Stimulated activated effector memory CD8-positive, alpha-beta T cell treated with anti-CD3 and anti-CD28 coated beads, Interleukin-12 subunit alpha, Interleukin-12 subunit beta, amount 100 ng/mL, for 72 hours (primary cell): ENCODE results near the gene RCC1.
A peak's percentile ranks its signal among the peaks of the same experiment; 100 is the strongest.
"Not testable (repeated sequence)": the region's sequence is repeated elsewhere in the genome, so short reads cannot be mapped to it uniquely, and the experiment has no call there.

Experiments used
- ATAC-seq: fragments of 150-1000 bp; cut with Tn5 transposase; 2 replicates; pipeline ENCODE4 v1.10.0; 2021
- DNase-seq, 2 donors: peaks; one replicate each; pipeline ENCODE4 v3.0.0; 2021 to 2022; ENCODE audit warnings: low spot score in 2 of 2
- H3K27ac Mint-ChIP-seq: one replicate; pipeline ENCODE4 v1.8.0; 2022; ENCODE audit warnings: mild to moderate bottlenecking, mixed read lengths
- H3K36me3 Mint-ChIP-seq: one replicate; pipeline ENCODE4 v1.8.0; 2022; ENCODE audit warnings: mild to moderate bottlenecking, mixed read lengths
- H3K4me1 Mint-ChIP-seq: one replicate; pipeline ENCODE4 v1.8.0; 2022; ENCODE audit warnings: mixed read lengths
- H3K4me3 Mint-ChIP-seq: one replicate; pipeline ENCODE4 v1.8.0; 2022; ENCODE audit warnings: mild to moderate bottlenecking, mixed read lengths
- H3K9me3 Mint-ChIP-seq: one replicate; pipeline ENCODE4 v1.8.0; 2022; ENCODE audit warnings: mixed read lengths

Gene RCC1, protein sequence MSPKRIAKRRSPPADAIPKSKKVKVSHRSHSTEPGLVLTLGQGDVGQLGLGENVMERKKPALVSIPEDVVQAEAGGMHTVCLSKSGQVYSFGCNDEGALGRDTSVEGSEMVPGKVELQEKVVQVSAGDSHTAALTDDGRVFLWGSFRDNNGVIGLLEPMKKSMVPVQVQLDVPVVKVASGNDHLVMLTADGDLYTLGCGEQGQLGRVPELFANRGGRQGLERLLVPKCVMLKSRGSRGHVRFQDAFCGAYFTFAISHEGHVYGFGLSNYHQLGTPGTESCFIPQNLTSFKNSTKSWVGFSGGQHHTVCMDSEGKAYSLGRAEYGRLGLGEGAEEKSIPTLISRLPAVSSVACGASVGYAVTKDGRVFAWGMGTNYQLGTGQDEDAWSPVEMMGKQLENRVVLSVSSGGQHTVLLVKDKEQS

DNA sequence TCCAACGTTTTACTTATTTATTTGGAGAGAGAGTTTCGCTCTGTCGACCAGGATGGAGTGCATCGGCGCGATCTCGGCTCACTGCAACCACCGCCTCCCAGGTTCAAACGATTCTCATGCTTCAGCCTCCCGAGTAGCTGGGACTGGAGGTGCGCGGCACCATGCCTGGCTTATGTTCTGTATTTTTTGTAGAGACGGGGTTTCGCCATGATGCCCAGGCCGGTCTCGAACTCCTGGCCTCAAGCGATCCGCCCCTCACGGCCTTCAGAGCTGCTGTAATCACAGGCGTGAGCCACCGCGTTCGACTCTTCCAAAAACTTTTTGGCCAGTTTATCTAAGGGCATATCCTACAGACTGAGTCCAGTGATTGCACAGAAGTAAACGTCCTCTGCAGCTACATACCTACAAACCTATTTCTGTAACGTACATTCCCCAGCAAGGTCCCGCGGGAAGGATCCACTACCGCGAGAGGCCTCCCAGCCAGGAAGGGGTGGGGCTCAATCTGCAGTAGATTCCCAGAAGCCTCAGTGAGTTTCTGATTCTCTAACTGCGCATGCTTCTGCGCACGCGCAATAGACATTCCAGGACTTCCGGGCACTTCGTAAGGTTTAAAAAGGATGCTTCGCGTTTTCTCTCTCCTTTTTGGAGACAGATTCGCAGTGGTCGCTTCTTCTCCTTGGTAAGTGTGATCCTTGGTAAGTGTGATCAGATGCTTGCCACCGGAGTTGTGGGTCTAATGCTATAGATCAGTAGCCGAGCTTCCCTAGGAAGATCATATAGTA lies at the start of gene RCC1:
TSS of gene RCC1 (plus strand) at position 638 of the 782 bp plus-strand sequence. CDS start 23,824 bp downstream, outside the sequence.
- H3K4me3 Mint-ChIP-seq, result peak within 1 kb of the TSS; percentile 96
- H3K27ac Mint-ChIP-seq, result peak within 1 kb of the TSS; percentile 99
- peaks cover 33% of the 10 kb centered on the region for H3K4me1 Mint-ChIP-seq
- no peaks in the 10 kb centered on the region for H3K9me3 Mint-ChIP-seq
- ATAC-seq (peak; percentile 90), DNase-seq (peak; percentile 91 to 98)
- H3K36me3 Mint-ChIP-seq, result peaks cover 58% of the 10 kb centered on the region

DNA sequence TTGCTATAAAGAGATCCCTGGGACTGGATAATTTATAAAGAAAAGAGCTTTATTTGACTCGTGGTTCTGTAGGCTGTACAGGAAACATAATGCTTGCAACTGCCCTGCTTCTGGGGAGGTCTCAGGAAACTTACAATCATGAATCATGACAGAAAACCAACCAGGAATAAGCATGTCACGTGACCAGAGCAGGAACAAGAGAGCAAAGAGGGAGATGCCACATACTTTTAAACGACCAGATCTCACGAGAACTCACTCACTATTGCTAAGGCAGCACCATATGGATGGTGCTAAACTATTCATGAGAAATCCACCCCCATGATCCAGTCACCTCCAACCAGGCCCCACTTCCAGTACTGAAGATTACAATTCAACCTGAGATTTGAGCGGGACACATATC lies 49.8 kb upstream of the RCC1 start:
- H3K36me3 Mint-ChIP-seq, result peaks cover 33% of the 10 kb centered on the region
- H3K9me3 Mint-ChIP-seq, result no peaks in the 10 kb centered on the region
- no peak for DNase-seq
- peak; percentile 48 for ATAC-seq
- H3K27ac Mint-ChIP-seq, result no peak overlapping the region
- H3K4me3 Mint-ChIP-seq, result no peak overlapping the region
- peaks cover 14% of the 10 kb centered on the region for H3K4me1 Mint-ChIP-seq

DNA sequence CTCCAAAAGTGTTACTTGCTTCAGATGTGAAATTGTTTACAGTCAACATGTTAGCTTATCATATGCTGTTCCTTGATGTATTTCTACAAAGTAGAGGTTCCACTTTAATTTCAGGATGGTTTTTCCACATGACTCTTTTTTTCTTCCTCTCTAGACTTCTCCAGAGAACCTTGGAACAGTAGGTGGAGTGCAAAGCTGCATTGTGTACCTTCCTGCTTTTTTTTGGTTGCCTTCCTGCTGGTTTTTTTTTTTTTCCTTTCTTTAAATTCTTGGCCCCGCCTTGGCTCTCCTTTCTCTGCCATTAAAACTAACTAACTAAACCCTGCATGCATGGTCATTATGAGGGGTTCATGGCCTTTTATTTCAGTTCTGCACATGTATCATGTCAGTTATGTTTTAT lies 48.2 kb upstream of the RCC1 start:
- Mint-ChIP-seq H3K9me3 (no peaks in the 10 kb centered on the region), H3K36me3 (peaks cover 33% of the 10 kb centered on the region), H3K27ac (no peak overlapping the region), H3K4me3 (no peak overlapping the region), H3K4me1 (peaks cover 12% of the 10 kb centered on the region)
- DNase-seq (no peak), ATAC-seq (no peak)

DNA sequence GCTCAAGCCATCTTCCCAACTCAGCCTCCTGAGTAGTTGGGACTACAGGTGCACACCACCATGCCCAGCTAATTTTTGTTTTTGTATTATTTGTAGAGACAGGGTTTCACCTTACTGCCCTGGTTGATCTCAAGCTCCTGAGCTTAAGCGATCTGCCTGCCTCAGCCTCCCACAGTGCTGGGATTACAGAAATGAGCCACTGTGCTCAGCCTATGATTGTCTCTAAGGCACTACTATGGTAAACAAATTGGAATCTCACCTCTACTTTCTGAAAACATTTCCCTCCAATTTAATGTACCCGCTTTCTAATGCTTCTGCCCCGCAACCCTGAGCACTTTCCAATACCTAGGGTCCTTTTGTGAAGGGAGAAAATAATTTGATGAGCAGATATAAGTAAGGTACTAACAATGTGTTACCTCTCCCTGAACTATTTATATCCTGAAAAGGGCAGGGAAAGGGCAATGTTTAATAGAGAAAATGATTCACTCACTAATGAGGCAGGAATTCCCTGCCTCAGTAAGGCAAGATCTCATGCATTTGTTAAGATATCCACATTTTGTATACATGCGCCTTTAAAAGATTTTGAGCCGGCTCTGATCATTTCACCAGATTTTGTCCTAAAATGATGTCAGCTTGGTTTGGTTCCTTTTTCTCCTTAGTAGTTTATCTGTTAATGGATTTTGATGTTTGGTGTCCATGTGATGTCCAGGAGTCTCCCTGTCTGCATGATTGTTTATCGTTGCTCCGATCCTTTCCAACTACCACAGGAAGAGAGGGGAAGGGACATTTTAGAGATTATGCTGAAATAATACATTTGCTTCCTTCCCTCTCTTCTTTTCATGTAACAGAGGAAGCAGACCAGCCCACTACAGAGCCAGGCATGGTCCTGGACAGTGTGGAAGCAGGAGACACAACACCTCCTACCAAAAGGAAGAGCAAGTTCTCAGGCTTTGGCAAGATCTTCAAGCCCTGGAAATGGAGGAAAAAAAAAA lies 47.3 kb upstream of the RCC1 start:
- Mint-ChIP-seq H3K36me3 (peaks cover 26% of the 10 kb centered on the region), H3K27ac (no peak overlapping the region), H3K9me3 (no peaks in the 10 kb centered on the region), H3K4me1 (peaks cover 12% of the 10 kb centered on the region), H3K4me3 (no peak overlapping the region)
- no peak for ATAC-seq
- no peak for DNase-seq

DNA sequence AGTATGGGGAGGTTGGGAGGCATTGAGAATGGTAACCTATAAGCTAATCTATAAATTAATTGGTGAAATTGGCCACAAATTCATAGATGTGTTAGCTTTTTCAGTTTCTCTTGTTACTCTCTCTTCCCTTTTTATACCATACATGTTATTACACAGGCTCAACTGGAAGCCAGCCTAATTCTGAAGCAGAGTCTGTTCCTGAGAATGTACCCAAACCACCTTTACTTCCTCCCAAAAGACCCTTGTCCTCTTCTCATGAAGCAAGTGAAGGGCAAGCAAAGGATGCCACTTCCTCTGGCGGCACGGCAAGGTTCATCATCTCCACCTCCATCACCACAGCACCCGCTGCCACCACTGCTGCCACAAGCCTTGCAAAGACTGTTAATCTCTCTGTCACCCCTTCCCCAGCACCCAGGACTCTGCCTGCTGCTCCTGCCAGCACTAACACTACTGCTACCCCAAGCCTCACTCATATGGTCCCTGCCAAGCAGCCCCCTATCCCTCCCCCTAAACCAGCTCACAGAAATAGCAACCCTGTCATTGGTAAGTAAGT lies 39.5 kb upstream of the RCC1 start:
- Mint-ChIP-seq H3K27ac (peak overlapping the region; percentile 82), H3K4me3 (no peak overlapping the region)

DNA sequence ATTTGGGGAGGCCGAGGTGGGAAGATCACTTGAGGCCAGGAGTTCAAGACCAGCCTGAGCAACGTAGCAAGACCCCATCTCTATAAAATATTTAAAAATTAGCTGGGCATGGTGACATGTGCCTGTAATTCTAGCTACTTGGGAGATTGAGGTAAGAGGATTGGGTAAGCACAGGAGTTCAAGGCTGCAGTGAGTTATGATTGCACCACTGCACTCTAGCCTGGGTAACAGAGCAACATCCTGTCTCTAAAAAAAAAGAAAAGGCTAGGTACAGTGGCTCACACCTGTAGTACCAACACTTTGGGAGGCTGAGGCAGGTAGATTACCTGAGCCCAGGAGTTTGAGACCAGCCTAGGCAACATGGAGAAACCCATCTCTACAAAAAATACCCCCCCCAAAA lies 35.7 kb upstream of the RCC1 start:
- peaks cover 11% of the 10 kb centered on the region for H3K4me1 Mint-ChIP-seq

More for the DNA sequence above, 39.5 kb upstream of the RCC1 start:
- Mint-ChIP-seq H3K36me3 (peaks cover 34% of the 10 kb centered on the region), H3K9me3 (no peaks in the 10 kb centered on the region), H3K4me1 (peaks cover 6% of the 10 kb centered on the region)
- ATAC-seq (peak; percentile 11), DNase-seq (no peak)

DNA sequence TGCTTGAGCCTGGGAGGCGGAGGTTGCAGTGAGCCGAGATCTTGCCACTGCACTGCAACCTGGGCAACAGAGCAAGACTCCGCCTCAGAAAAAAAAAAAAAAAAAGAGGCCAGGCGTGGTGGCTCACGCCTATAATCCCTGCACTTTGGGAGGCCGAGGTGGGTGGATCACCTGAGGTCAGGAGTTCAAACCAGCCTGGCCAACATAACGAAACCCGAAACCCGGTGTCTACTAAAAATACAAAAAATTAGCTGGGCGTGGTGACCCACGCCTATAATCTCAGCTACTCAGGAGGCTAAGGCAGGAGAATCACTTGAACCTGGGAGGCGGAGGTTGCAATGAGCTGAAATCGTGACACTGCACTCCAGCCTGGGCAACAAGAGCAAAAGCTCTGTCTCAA lies 26.3 kb upstream of the RCC1 start:
- not testable (repeated sequence) for H3K4me1 Mint-ChIP-seq, H3K27ac Mint-ChIP-seq, DNase-seq, H3K9me3 Mint-ChIP-seq, ATAC-seq, H3K4me3 Mint-ChIP-seq
- H3K36me3 Mint-ChIP-seq, result peaks cover 96% of the 10 kb centered on the region

More for the DNA sequence above, 35.7 kb upstream of the RCC1 start:
- H3K4me3 Mint-ChIP-seq, result no peak overlapping the region
- DNase-seq (no peak), ATAC-seq (no peak)
- peaks cover 54% of the 10 kb centered on the region for H3K36me3 Mint-ChIP-seq
- H3K9me3 Mint-ChIP-seq, result no peaks in the 10 kb centered on the region
- no peak overlapping the region for H3K27ac Mint-ChIP-seq

DNA sequence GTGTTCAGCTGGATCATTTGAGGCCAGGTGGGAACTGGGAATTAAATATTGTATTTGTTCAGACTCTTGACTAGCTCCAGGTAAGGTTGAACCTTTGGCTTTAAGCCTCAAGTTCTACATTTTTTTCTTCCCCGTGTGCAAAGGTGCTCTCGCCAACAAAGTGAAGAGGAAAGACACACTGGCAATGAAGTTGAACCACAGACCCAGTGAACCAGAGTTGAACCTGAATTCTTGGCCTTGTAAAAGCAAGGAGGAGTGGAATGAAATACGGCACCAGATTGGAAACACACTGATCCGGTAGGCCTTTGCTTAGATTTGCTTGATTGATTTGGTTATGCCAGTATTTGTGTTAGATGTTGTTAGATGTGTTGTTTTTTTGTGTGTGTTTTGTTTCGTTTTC lies 25.5 kb upstream of the RCC1 start:
- no peak for DNase-seq
- Mint-ChIP-seq H3K27ac (no peak overlapping the region), H3K9me3 (no peaks in the 10 kb centered on the region), H3K36me3 (peaks cover 89% of the 10 kb centered on the region), H3K4me1 (no peaks in the 10 kb centered on the region), H3K4me3 (no peak overlapping the region)
- ATAC-seq, result no peak

DNA sequence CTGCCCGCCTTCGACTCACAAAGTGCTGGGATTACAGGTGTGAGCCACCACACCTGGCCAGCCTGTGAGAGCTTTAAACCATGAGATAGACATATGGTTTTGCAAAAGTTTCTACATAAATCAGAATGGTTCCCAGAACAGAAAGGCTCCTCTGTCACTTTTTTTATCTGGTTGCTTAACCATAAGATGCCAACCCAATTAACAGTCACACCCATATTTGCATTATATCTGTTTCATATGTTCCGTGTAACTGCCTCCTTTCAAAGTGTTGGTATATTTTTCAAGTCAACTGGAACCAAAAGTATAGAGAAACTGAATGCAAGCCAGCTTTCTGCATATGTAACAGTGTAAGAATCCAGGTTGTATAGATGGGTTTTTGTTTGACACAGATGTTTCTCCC lies 23.7 kb upstream of the RCC1 start:
- no peak for ATAC-seq
- no peak for DNase-seq
- Mint-ChIP-seq H3K36me3 (peaks cover 89% of the 10 kb centered on the region), H3K9me3 (no peaks in the 10 kb centered on the region), H3K27ac (no peak overlapping the region), H3K4me3 (no peak overlapping the region), H3K4me1 (no peaks in the 10 kb centered on the region)

DNA sequence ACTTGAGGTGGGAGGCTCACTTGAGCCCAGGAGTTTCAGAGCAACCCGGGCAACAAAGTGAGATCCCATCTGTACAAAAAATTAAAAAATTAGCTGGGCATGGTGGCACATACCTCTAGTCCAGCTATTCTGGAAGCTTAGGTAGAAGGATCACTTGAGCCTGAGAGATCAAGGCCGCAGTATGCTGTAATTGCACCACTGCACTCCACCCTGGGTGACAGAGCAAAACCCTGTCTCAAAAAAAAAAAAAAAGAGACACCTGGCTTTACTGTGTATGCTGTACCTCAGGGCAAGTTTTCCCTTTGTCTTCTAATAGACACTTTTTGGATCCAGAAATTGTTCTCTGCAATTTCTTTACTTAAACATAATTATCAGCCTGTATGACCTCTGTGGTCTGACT lies 23.1 kb upstream of the RCC1 start:
- DNase-seq, result no peak
- H3K27ac Mint-ChIP-seq, result no peak overlapping the region
- peaks cover 89% of the 10 kb centered on the region for H3K36me3 Mint-ChIP-seq
- ATAC-seq, result no peak
- no peak overlapping the region for H3K4me3 Mint-ChIP-seq
- no peaks in the 10 kb centered on the region for H3K9me3 Mint-ChIP-seq
- no peaks in the 10 kb centered on the region for H3K4me1 Mint-ChIP-seq

DNA sequence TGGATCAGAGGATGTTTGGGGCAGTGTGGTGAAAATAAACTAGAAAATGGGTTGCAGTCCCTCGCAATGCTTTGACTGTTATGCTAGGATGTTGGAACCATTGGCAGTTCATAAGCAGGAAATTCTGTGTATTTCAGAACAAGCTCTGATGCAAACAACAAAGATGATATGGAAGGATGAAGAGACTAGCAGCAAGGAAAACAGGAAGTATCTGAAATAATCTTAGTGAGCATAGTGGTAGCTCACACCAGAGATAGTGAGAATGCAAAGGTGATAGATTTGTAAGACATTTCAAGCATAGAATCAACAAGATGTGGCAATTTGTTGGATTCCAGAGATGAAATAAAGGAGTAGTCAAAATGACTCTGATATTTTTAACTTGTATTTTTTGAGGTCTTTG lies 11.1 kb upstream of the RCC1 start:
- no peaks in the 10 kb centered on the region for H3K9me3 Mint-ChIP-seq
- ATAC-seq (no peak), DNase-seq (no peak)
- peak overlapping the region; percentile 2 for H3K27ac Mint-ChIP-seq
- H3K4me1 Mint-ChIP-seq, result no peaks in the 10 kb centered on the region
- H3K4me3 Mint-ChIP-seq, result no peak overlapping the region
- H3K36me3 Mint-ChIP-seq, result peaks cover 92% of the 10 kb centered on the region

DNA sequence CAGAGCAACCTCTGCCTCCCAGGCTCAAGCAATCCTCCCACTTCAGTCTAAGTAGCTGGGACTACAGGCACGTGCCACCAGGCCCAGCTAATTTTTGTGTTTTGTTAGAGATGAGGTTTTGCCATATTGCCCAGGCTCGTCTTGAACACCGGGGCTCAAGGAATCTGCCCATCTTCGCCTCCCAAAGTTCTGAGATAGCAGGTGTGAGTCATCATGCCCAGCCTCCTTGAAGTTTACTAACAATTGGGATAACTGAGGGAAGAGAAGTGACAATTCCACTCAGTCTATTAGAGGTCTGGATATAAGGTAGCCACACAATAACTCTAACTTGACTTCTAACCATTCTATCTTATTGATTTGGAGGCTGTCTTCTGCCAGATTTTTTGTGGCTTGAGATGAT lies 6.3 kb upstream of the RCC1 start:
- Mint-ChIP-seq H3K27ac (no peak overlapping the region), H3K36me3 (peaks cover 52% of the 10 kb centered on the region), H3K4me1 (no peaks in the 10 kb centered on the region), H3K9me3 (no peaks in the 10 kb centered on the region), H3K4me3 (no peak overlapping the region)
- no peak for DNase-seq
- ATAC-seq, result no peak

DNA sequence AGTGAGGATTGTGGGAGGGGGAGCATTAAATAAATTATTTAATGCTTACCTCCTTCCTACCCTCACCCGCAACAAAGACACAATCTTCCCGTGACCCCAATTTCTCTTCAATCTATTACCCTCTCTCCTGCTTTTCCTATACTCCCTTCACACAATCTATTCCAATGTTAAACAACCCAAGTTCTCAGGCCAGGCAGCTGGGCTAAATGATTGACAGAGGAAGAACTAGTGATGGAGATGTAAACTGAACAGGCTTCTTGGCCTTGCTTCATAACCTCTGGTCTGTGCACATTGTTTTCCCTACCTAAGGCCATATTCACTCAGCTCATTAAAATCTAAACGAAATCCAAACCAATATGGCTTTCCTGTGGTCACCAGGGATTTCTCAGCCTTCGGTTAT lies 3.9 kb upstream of the RCC1 start:
- peaks cover 51% of the 10 kb centered on the region for H3K36me3 Mint-ChIP-seq
- DNase-seq (no peak), ATAC-seq (no peak)
- H3K4me1 Mint-ChIP-seq, result peaks cover 10% of the 10 kb centered on the region
- peak overlapping the region; percentile 81 for H3K27ac Mint-ChIP-seq
- no peak overlapping the region for H3K4me3 Mint-ChIP-seq
- H3K9me3 Mint-ChIP-seq, result no peaks in the 10 kb centered on the region

DNA sequence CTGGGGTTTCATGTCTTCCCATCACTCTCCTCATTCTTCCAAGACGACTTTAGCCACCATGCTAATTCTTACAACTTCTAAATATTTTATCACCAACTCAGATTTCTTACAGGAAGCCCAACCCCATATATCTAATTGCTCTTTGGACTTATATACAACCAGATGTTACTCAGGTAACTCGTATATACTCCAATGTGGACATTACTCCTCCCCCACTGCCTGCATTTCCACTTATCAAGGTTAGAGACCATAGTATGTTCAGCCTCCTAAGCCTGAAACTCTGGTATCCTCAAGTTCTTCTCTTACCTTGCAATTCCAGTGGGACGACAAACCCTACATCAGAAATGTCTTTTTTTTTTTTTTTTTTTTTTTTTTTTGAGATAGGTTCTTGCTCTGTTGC lies 2.7 kb upstream of the RCC1 start:
- Mint-ChIP-seq H3K27ac (peak overlapping the region; percentile 2), H3K4me3 (no peak overlapping the region), H3K9me3 (no peaks in the 10 kb centered on the region), H3K4me1 (peaks cover 10% of the 10 kb centered on the region), H3K36me3 (peaks cover 51% of the 10 kb centered on the region)
- DNase-seq (no peak), ATAC-seq (no peak)

DNA sequence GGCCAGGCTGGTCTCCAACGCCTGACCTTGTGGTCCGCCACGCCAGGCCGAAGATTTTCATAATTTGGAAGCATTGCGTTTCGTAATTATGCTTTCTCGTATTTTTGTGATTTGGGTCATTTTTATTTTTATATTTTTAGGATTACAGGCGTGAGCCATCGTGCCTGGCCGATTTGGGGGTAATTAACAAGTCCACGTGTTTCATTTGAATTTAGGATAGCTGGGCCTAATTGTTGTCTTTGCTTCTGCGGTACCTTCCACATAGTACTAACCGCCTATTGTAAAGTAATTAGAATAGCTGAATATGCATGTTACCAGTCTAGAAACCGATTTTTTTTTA lies 1.0 kb downstream of the RCC1 start:
- H3K27ac Mint-ChIP-seq, result peak overlapping the region; percentile 99
- H3K4me3 Mint-ChIP-seq, result peak overlapping the region; percentile 96
- DNase-seq (no peak), ATAC-seq (no peak)
- H3K36me3 Mint-ChIP-seq, result peaks cover 71% of the 10 kb centered on the region
- H3K9me3 Mint-ChIP-seq, result no peaks in the 10 kb centered on the region
- H3K4me1 Mint-ChIP-seq, result peaks cover 40% of the 10 kb centered on the region
